CD4-positive, alpha-beta T cell (primary cell): ENCODE data around the gene SUMO4. TPM values are rescaled to one million over a fixed set of nuclear protein-coding genes. Genes with fewer than 3 reads are reported as not detected.

Source experiments
- ATAC-seq: fragments of 200-7000 bp; cut with Tn5 transposase; one replicate; pipeline ENCODE4 v1.10.0; 2022; ENCODE audit warnings: mild to moderate bottlenecking; ENCODE audit not compliant: poor library complexity
- CTCF ChIA-PET: fragments of 350-600 bp; sonication (Branson Sonifier 250); formaldehyde crosslinking; loops from one replicate; lab custom pipeline; 2021; ENCODE audit warnings: antibody characterized with exemption, inconsistent platforms; lab: Charles Lee
- POLR2A ChIA-PET: fragments of 350-600 bp; sonication (Branson Sonifier 250); formaldehyde crosslinking; loops from one replicate; lab custom pipeline; 2021; ENCODE audit warnings: antibody characterized with exemption, inconsistent platforms; lab: Charles Lee
- DNase-seq, 14 experiments: peaks; one replicate each; pipeline ENCODE4 v3.0.0-alpha.2; 2013 to 2020; ENCODE audit warnings: mixed read lengths in 2 of 14
- H3K27ac ChIP-seq, 2 donors: one replicate each; pipeline versions ENCODE4 v1.5.1 to v1.7.0; 2013; ENCODE audit warnings: low read length in 2 of 2, low read depth in 1 of 2, mild to moderate bottlenecking in 1 of 2
- H3K27me3 ChIP-seq, 2 experiments: 1 replicate in 1 of 2; 2 replicates in 1 of 2; pipeline versions ENCODE4 v1.6.1 to v1.7.0; 2013; ENCODE audit warnings: low read length in 2 of 2, control low read depth in 1 of 2, mild to moderate bottlenecking in 1 of 2, moderate library complexity in 1 of 2; ENCODE audit not compliant: insufficient read depth in 2 of 2, control insufficient read depth in 1 of 2
- H3K36me3 ChIP-seq: one replicate; pipeline ENCODE4 v1.6.1; 2013; ENCODE audit warnings: low read length, control low read depth; ENCODE audit not compliant: insufficient read depth
- H3K4me1 ChIP-seq: one replicate; pipeline ENCODE4 v1.6.1; 2013; ENCODE audit warnings: low read length, control low read depth; ENCODE audit not compliant: insufficient read depth
- H3K4me3 ChIP-seq: one replicate; pipeline ENCODE4 v1.5.1; 2013; ENCODE audit warnings: mild to moderate bottlenecking, low read length, moderate library complexity
- H3K9me3 ChIP-seq, 2 experiments: 1 replicate in 1 of 2; 2 replicates in 1 of 2; pipeline versions ENCODE4 v1.6.1 to v1.7.0; 2013; ENCODE audit warnings: low read length in 2 of 2, mild to moderate bottlenecking in 2 of 2, control low read depth in 1 of 2, moderate library complexity in 1 of 2; ENCODE audit not compliant: control insufficient read depth in 1 of 2, insufficient read depth in 1 of 2
- H3K27ac Mint-ChIP-seq: one replicate; pipeline ENCODE4 v1.8.0; 2020; ENCODE audit warnings: mixed read lengths
- H3K27me3 Mint-ChIP-seq: one replicate; pipeline ENCODE4 v1.8.0; 2021; ENCODE audit warnings: mixed read lengths
- H3K36me3 Mint-ChIP-seq: one replicate; pipeline ENCODE4 v1.8.0; 2021; ENCODE audit warnings: low read depth, mixed read lengths
- H3K4me1 Mint-ChIP-seq: one replicate; pipeline ENCODE4 v1.8.0; 2021; ENCODE audit warnings: low read depth, mixed read lengths
- H3K4me3 Mint-ChIP-seq: one replicate; pipeline ENCODE4 v1.8.0; 2020; ENCODE audit warnings: mild to moderate bottlenecking, mixed read lengths
- H3K9me3 Mint-ChIP-seq: one replicate; pipeline ENCODE4 v1.8.0; 2020; ENCODE audit warnings: mixed read lengths
- CTCF ChIP-seq: fragments of 200-600 bp; IDR thresholded peaks from one replicate; pipeline ENCODE4 v1.8.0; 2022; ENCODE audit warnings: antibody characterized with exemption, mild to moderate bottlenecking
- intact Hi-C, 2 experiments: fragments of 100-400 bp; cut with DNase I in 1 of 2; cut with micrococcal nuclease in 1 of 2; formaldehyde crosslinking; loops; one replicate each; pipeline versions ENCODE4 v1.15.1 to v1.9.0; 2023 to 2025; cut with DNase I, micrococcal nuclease
- polyA plus RNA-seq, 2 donors: library from polyadenylated mRNA; unstranded; fragments of 120-200 nt; gene quantifications; one replicate each; pipeline ENCODE4 v1.2.1, GENCODE V29; 2013
- total RNA-seq, 174 experiments: library from RNA in 2 of 174; stranded (reverse) in 2 of 174; gene quantifications; one replicate each; pipeline ENCODE4 v1.2.3 and lab custom pipeline; 2021 to 2026

Gene SUMO4
- total RNA-seq (1 to 10 TPM; 8.6 to 8.7 TPM), total RNA-seq (lab: John Stamatoyannopoulos, UW) (0.94 to 12.5 (median 4.1) reads per million in 172 experiments)
- 2.9 TPM for polyA plus RNA-seq (2013, experiment 1 of 2)
- 2.7 TPM for polyA plus RNA-seq (2013, experiment 2 of 2)

- intact Hi-C loops, result no loop called here
These were observed at the start of gene SUMO4 for GRCh38 chr6:149400050-149400449. TSS of gene SUMO4 (plus strand) at chr6:149400262. CDS start at chr6:149400392, 130 bp downstream.

GRCh38 chr6:149354009-149354408 is 46.1 kb upstream of the SUMO4 start:
- Histone ChIP-seq H3K9me3 (no peaks in the 10 kb centered on the region), H3K4me3 (no peak overlapping the region), H3K4me1 (peaks cover 22% of the 10 kb centered on the region), H3K36me3 (no peaks in the 10 kb centered on the region), H3K27ac (no peak overlapping the region), H3K27me3 (no peaks in the 10 kb centered on the region)
- ChIA-PET POLR2A (no interaction called here), CTCF (no interaction called here)
- Mint-ChIP-seq H3K4me3 (no peak overlapping the region), H3K4me1 (peaks cover 92% of the 10 kb centered on the region), H3K36me3 (peaks cover 19% of the 10 kb centered on the region), H3K9me3 (no peaks in the 10 kb centered on the region), H3K27me3 (no peaks in the 10 kb centered on the region), H3K27ac (peak overlapping the region; percentile 42)
- peak; percentile 41 for ATAC-seq
- intact Hi-C loops, result no loop called here
- TF ChIP-seq CTCF, result no peak
- DNase-seq, result peak in 1 of 14 experiments; percentile 23

More at GRCh38 chr6:149400050-149400449, at the start of gene SUMO4:
- TF ChIP-seq CTCF, result no peak
- H3K4me1 ChIP-seq, result no peaks in the 10 kb centered on the region
- no peak within 1 kb of the TSS for H3K4me3 Mint-ChIP-seq
- ATAC-seq, result no peak
- ChIA-PET POLR2A (no interaction called here), CTCF (no interaction called here)
- H3K9me3 Mint-ChIP-seq, result no peaks in the 10 kb centered on the region
- no peaks in the 10 kb centered on the region for H3K9me3 ChIP-seq
- H3K27ac Mint-ChIP-seq, result no peak within 1 kb of the TSS
- peaks cover 94% of the 10 kb centered on the region for H3K36me3 Mint-ChIP-seq
- H3K27me3 ChIP-seq, result no peaks in the 10 kb centered on the region
- H3K27ac ChIP-seq, result no peak within 1 kb of the TSS
- H3K4me3 ChIP-seq, result no peak within 1 kb of the TSS
- H3K36me3 ChIP-seq, result peaks cover 68% of the 10 kb centered on the region
- H3K4me1 Mint-ChIP-seq, result peaks cover 20% of the 10 kb centered on the region
- no peaks in the 10 kb centered on the region for H3K27me3 Mint-ChIP-seq
- DNase-seq, result no peak

DNA sequence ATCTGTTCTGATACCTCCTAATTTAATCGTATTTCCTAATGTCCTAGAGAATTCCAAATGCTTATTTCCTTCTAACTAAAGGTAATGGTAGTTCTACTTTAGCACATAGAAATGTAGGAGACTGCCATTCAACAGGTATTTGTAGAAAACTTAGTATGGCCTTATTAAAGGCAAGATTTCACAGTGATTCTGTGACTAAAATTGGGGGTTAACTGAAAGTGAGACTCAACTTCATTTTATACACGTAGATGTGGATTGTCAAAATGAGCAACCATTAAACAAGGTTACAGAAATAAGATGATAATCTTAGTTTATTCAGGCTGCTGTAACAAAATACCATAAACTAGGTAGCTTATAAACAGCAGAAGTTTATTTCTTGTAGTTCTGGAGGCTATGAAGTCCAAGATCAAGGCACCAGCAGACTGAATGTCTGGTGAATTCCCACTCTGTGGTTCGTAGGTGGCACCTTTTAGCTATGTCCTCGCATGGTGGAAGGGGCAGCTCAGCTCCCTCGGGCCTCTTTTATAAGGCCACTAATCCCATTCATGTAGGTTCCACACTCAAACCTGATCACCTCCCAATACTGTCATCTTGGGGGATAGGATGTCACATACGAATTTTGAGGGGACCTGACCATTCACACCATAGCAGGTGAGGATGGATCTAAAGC is 43.8 kb upstream of the SUMO4 start:
- peaks cover 3% of the 10 kb centered on the region for H3K9me3 Mint-ChIP-seq
- H3K36me3 Mint-ChIP-seq, result peaks cover 17% of the 10 kb centered on the region
- H3K36me3 ChIP-seq, result peaks cover 9% of the 10 kb centered on the region
- ChIA-PET POLR2A (interaction anchor here (0.8 to 1.7 kb wide), 2 partner anchors 33 to 85 kb away, joined by 3 to 7 read pairs; no protein-coding TSS in a partner anchor), CTCF (no interaction called here)
- peak overlapping the region; percentile 61 for H3K27ac Mint-ChIP-seq
- H3K9me3 ChIP-seq, result peaks cover 0 to 6% of the 10 kb centered on the region in 2 experiments
- H3K4me3 ChIP-seq, result no peak overlapping the region
- TF ChIP-seq CTCF, result no peak
- ATAC-seq, result no peak
- intact Hi-C loops, result no loop called here
- DNase-seq, result no peak
- peaks cover 87% of the 10 kb centered on the region for H3K4me1 Mint-ChIP-seq
- H3K27me3 ChIP-seq, result no peaks in the 10 kb centered on the region
- no peaks in the 10 kb centered on the region for H3K27me3 Mint-ChIP-seq
- H3K27ac ChIP-seq, result peak overlapping the region in 1 of 2 donors; percentile 12
- no peak overlapping the region for H3K4me3 Mint-ChIP-seq
- peaks cover 25% of the 10 kb centered on the region for H3K4me1 ChIP-seq
